RPMI7951 (cell line): ENCODE measurements around the gene PIN4. TPM values are rescaled to one million over a fixed set of nuclear protein-coding genes. Genes with fewer than 3 reads are reported as not detected.
"Not testable (repeated sequence)": the region's sequence is repeated elsewhere in the genome, so short reads cannot be mapped to it uniquely, and the experiment has no call there.

Experiments
- DNase-seq: peaks from one replicate; pipeline ENCODE4 v3.0.0-alpha.2; 2012; ENCODE audit warnings: low read depth
- total RNA-seq: library from RNA; depleted of rRNA; stranded (reverse); fragments of >200 nt; shearing (Covaris generic); gene quantifications from 2 replicates; pipeline ENCODE4 v1.2.3, GENCODE V29; 2014; rRNA removed

Gene PIN4
- total RNA-seq = 33.8 and 36.6 TPM in 2 replicates

- DNase-seq = peak; percentile 99
Observed at GRCh38 chrX:72181178-72182125, at the start of gene PIN4. PIN4 (plus strand) TSS chrX:72181757; CDS start chrX:72181786, 29 bp downstream.

GRCh38 chrX:72132456-72132855, 49.1 kb upstream of the PIN4 start:
- no peak for DNase-seq

- DNase-seq = no peak
Observed at GRCh38 chrX:72133851-72134546, 47.6 kb upstream of the PIN4 start.

GRCh38 chrX:72137846-72138495, 43.6 kb upstream of the PIN4 start:
- no peak for DNase-seq

- DNase-seq = no peak
Observed at GRCh38 chrX:72139538-72139937, 42.0 kb upstream of the PIN4 start.

GRCh38 chrX:72141372-72142004, 40.1 kb upstream of the PIN4 start:
- DNase-seq = no peak

GRCh38 chrX:72142094-72142793, 39.3 kb upstream of the PIN4 start:
- DNase-seq = no peak

GRCh38 chrX:72142794-72143608, 38.6 kb upstream of the PIN4 start:
- DNase-seq = no peak

GRCh38 chrX:72143609-72143907, 38.0 kb upstream of the PIN4 start:
- DNase-seq = no peak

GRCh38 chrX:72145181-72145580, 36.4 kb upstream of the PIN4 start:
- no peak for DNase-seq

GRCh38 chrX:72146527-72146926, 35.0 kb upstream of the PIN4 start:
- no peak for DNase-seq

- DNase-seq = no peak
Observed at GRCh38 chrX:72158773-72159172, 22.8 kb upstream of the PIN4 start.

GRCh38 chrX:72159769-72160168, 21.8 kb upstream of the PIN4 start:
- DNase-seq = no peak

GRCh38 chrX:72165551-72165950, 16.0 kb upstream of the PIN4 start:
- DNase-seq = no peak

- peak; percentile 79 for DNase-seq
Observed at GRCh38 chrX:72169008-72169728, 12.4 kb upstream of the PIN4 start.

GRCh38 chrX:72176289-72176688, 5.3 kb upstream of the PIN4 start:
- DNase-seq = not testable (repeated sequence)

GRCh38 chrX:72176981-72177380, 4.6 kb upstream of the PIN4 start:
- no peak for DNase-seq

- DNase-seq = no peak
Observed at GRCh38 chrX:72180539-72180938, 1.0 kb upstream of the PIN4 start.

GRCh38 chrX:72182924-72183323, 1.4 kb downstream of the PIN4 start:
- DNase-seq = no peak
